ENCODE results near the gene PCGF3.

- TF ChIP-seq CTCF (IDR thresholded peaks at IDR 0.05) (no peak), POLR2A (IDR thresholded peaks at IDR 0.05) (no peak)
These were observed 39.7 kb upstream of the PCGF3 start for GRCh38 chr4:665751-666435.

Data from uterus (tissue), 2 donors.